C1 segment of cervical spinal cord (tissue), 14 donors: ENCODE data around the gene KLHL26.
"Not testable (repeated sequence)": the region's sequence is repeated elsewhere in the genome, so short reads cannot be mapped to it uniquely, and the experiment has no call there.

Experiments
- DNase-seq, 14 donors: peaks; one replicate each; lab custom pipeline; 2025; lab: John Stamatoyannopoulos, UW

Gene KLHL26

GRCh38 chr19:18636969-18637629 lies at the start of gene KLHL26:
KLHL26 (plus strand) TSS chr19:18637028; CDS start chr19:18637055, 27 bp downstream.
- no peak for DNase-seq

GRCh38 chr19:18587561-18587960 lies 49.3 kb upstream of the KLHL26 start:
- DNase-seq, result no peak

GRCh38 chr19:18587962-18588610 lies 48.7 kb upstream of the KLHL26 start:
- peak in 1 of 14 donors; percentile 29 for DNase-seq

GRCh38 chr19:18588611-18589379 lies 48.0 kb upstream of the KLHL26 start, which contains the start of gene REX1BD:
REX1BD (plus strand) TSS chr19:18588798; CDS start chr19:18588802, 4 bp downstream.
- peak in 13 of 14 donors; percentile 29 to 87 (median 74) for DNase-seq

- peak in 4 of 14 donors; percentile 41 to 52 (median 50) for DNase-seq
These were observed 47.2 kb upstream of the KLHL26 start for GRCh38 chr19:18589380-18590272.

GRCh38 chr19:18590273-18591272 lies 46.3 kb upstream of the KLHL26 start:
- peak in 12 of 14 donors; percentile 34 to 94 (median 55) for DNase-seq

GRCh38 chr19:18591735-18592385 lies 45.0 kb upstream of the KLHL26 start:
- no peak for DNase-seq

GRCh38 chr19:18592732-18593131 lies 44.1 kb upstream of the KLHL26 start:
- DNase-seq, result not testable (repeated sequence)

GRCh38 chr19:18593367-18594095 lies 43.3 kb upstream of the KLHL26 start:
- peak in 1 of 14 donors; percentile 30 for DNase-seq

- peak in 9 of 14 donors; percentile 8 to 71 (median 37) for DNase-seq
These were observed 42.6 kb upstream of the KLHL26 start for GRCh38 chr19:18594096-18594823.

GRCh38 chr19:18594824-18595373 lies 41.9 kb upstream of the KLHL26 start:
- DNase-seq, result no peak

- no peak for DNase-seq
These were observed 41.4 kb upstream of the KLHL26 start for GRCh38 chr19:18595475-18595874.

GRCh38 chr19:18596752-18597157 lies 40.1 kb upstream of the KLHL26 start:
- peak in 1 of 14 donors; percentile 6 for DNase-seq

- no peak for DNase-seq
These were observed 38.8 kb upstream of the KLHL26 start for GRCh38 chr19:18597809-18598660.

- DNase-seq, result no peak
These were observed 37.3 kb upstream of the KLHL26 start for GRCh38 chr19:18599485-18599884.

- not testable (repeated sequence) for DNase-seq
These were observed 36.0 kb upstream of the KLHL26 start for GRCh38 chr19:18600692-18601397.
